GM06990 (cell line): ENCODE measurements around the gene AFAP1.

Source experiments
- DNase-seq: peaks from one replicate; pipeline ENCODE4 v3.0.0-alpha.2; 2011; ENCODE audit not compliant: insufficient read length; ENCODE audit errors: extremely low read depth
- H3K27me3 ChIP-seq: replicated peaks from 2 replicates; pipeline ENCODE4 v1.6.0; 2011; ENCODE audit warnings: low read length; ENCODE audit not compliant: control insufficient read depth, insufficient read depth
- H3K36me3 ChIP-seq: 2 replicates; pipeline ENCODE4 v1.5.1; 2011; ENCODE audit warnings: low read length; ENCODE audit not compliant: control insufficient read depth, insufficient read depth
- H3K4me3 ChIP-seq: replicated peaks from 2 replicates; pipeline ENCODE4 v1.5.1; 2011; ENCODE audit warnings: low read depth, mild to moderate bottlenecking, control low read depth, low read length
- CTCF ChIP-seq: IDR thresholded peaks from 2 replicates; pipeline ENCODE4 v1.5.1; 2011; ENCODE audit warnings: low read length, control low read depth, mild to moderate bottlenecking, inconsistent platforms; ENCODE audit not compliant: insufficient read depth, poor library complexity, severe bottlenecking

The AFAP1 gene

GRCh38 chr4:7741946-7742806 lies 197.5 kb downstream of the AFAP1 start:
- Histone ChIP-seq H3K4me3 (no peak overlapping the region), H3K27me3 (no peaks in the 10 kb centered on the region; the same call in 1 of the 2 replicates), H3K36me3 (no peaks in the 10 kb centered on the region)
- no peak for TF ChIP-seq CTCF
- DNase-seq: no peak

- no peak for TF ChIP-seq CTCF
- Histone ChIP-seq H3K4me3 (no peak overlapping the region), H3K27me3 (no peaks in the 10 kb centered on the region; the same call in 1 of the 2 replicates), H3K36me3 (no peaks in the 10 kb centered on the region)
- DNase-seq: no peak
These were observed 198.7 kb downstream of the AFAP1 start for GRCh38 chr4:7740866-7741525.

- Histone ChIP-seq H3K27me3 (no peaks in the 10 kb centered on the region), H3K4me3 (no peak overlapping the region), H3K36me3 (no peaks in the 10 kb centered on the region)
- DNase-seq: no peak
- no peak for TF ChIP-seq CTCF
These were observed 199.5 kb downstream of the AFAP1 start for GRCh38 chr4:7739918-7740865.

- no peaks in the 10 kb centered on the region for H3K36me3 ChIP-seq
- TF ChIP-seq CTCF: no peak
- H3K4me3 ChIP-seq: no peak overlapping the region
- H3K27me3 ChIP-seq: no peaks in the 10 kb centered on the region; the same call in 1 of the 2 replicates
- no peak for DNase-seq
These were observed 200.4 kb downstream of the AFAP1 start for GRCh38 chr4:7739077-7739917.

GRCh38 chr4:7738458-7739076 lies 201.1 kb downstream of the AFAP1 start:
- H3K27me3 ChIP-seq: no peaks in the 10 kb centered on the region; the same call in 1 of the 2 replicates
- no peak for DNase-seq
- H3K4me3 ChIP-seq: no peak overlapping the region
- no peak for TF ChIP-seq CTCF
- H3K36me3 ChIP-seq: no peaks in the 10 kb centered on the region
